ENCODE results near the gene SMYD2. TPM values are rescaled to one million over a fixed set of nuclear protein-coding genes. Genes with fewer than 3 reads are reported as not detected.

SMYD2 gene
- total RNA-seq, 1 experiment from 2014 or later, result 27.2 TPM

DNA sequence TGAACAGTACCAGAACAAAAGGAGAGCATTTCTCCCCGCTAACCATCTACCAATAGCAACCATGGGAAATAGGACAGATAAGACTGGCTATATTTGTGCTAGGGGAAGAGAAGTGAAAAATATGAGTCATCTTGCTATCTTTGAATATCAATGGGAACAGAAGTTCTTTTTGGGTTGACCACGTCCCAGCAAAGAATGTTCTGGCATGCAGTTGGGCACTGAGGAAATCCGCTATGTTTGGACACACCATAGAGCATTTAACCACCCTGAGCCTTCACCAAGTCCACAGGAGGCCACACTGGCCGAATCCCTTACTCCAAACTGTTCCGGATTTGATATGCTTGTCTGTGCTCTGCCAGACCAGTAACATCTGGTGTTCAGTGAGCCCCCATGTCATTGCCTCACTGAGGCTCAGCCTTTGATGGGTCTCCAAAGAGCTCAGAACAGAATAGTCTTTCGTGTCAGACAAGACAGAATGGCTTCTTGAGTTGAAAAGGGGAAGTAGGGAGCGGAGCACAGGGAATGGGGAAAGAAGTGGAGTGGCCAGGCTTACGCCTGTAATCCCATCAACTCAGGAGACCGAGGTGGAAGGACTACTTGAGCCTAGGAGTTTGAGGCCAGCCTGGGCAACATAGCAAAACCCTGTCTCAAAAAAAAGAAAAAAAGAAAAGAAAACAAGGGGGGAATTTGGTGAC lies 81.4 kb downstream of the SMYD2 start:
- Histone ChIP-seq H3K9me2 (ENCODE audit: insufficient read depth) (no peaks in the 10 kb centered on the region), H3K36me3 (ENCODE audit: control insufficient read depth in 1 of 2, insufficient read depth in 2 of 2, low read length in 2 of 2) (peaks cover 5 to 9% of the 10 kb centered on the region in 2 experiments; a peak in 2 of 4 replicates), H4K20me1 (ENCODE audit: insufficient read depth) (0 out of 2 replicates have a peak, but pooled peaks cover 3% of the 10 kb centered on the region), H3K9ac (ENCODE audit: low read length) (no peak overlapping the region), H3K27ac (ENCODE audit: low read depth, low read length) (no peak overlapping the region), H3K4me1 (ENCODE audit: control insufficient read depth in 1 of 2, insufficient read depth in 2 of 2, low read length in 2 of 2) (no peaks in the 10 kb centered on the region), H3K4me3 (replicated peaks in 1 of 2; ENCODE audit: low read depth in 1 of 2, low read length in 2 of 2) (no peak overlapping the region), H3K79me2 (ENCODE audit: insufficient read depth, low read length) (no peaks in the 10 kb centered on the region), H3K9me3 (ENCODE audit: control insufficient read depth in 1 of 2, insufficient read depth in 1 of 2, low read depth in 1 of 2, low read length in 2 of 2) (no peaks in the 10 kb centered on the region), H2AFZ (ENCODE audit: low read depth, low read length, poor library complexity, severe bottlenecking) (no peak overlapping the region), H3K4me2 (ENCODE audit: low read length) (no peak overlapping the region), H3K27me3 (ENCODE audit: insufficient read depth, low read length) (no peaks in the 10 kb centered on the region)
- no peak for TF ChIP-seq RAD21 (IDR thresholded peaks at IDR 0.05; ENCODE audit: low read depth)
- no peak for TF ChIP-seq EGR1 (IDR thresholded peaks at IDR 0.05; ENCODE audit: low read depth)
- TF ChIP-seq, protein P1, sequence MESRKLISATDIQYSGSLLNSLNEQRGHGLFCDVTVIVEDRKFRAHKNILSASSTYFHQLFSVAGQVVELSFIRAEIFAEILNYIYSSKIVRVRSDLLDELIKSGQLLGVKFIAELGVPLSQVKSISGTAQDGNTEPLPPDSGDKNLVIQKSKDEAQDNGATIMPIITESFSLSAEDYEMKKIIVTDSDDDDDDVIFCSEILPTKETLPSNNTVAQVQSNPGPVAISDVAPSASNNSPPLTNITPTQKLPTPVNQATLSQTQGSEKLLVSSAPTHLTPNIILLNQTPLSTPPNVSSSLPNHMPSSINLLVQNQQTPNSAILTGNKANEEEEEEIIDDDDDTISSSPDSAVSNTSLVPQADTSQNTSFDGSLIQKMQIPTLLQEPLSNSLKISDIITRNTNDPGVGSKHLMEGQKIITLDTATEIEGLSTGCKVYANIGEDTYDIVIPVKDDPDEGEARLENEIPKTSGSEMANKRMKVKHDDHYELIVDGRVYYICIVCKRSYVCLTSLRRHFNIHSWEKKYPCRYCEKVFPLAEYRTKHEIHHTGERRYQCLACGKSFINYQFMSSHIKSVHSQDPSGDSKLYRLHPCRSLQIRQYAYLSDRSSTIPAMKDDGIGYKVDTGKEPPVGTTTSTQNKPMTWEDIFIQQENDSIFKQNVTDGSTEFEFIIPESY (IDR thresholded peaks at IDR 0.05; ENCODE audit: extremely low read depth, insufficient replicate concordance, low read length), result no peak
- no peak for TF ChIP-seq POLR2AphosphoS5 (IDR thresholded peaks at IDR 0.05; ENCODE audit: low read depth, low read length)
- no peak for TF ChIP-seq SP1 (IDR thresholded peaks at IDR 0.05; ENCODE audit: low read depth)
- TF ChIP-seq, protein P2, sequence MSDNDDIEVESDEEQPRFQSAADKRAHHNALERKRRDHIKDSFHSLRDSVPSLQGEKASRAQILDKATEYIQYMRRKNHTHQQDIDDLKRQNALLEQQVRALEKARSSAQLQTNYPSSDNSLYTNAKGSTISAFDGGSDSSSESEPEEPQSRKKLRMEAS (IDR thresholded peaks at IDR 0.05), result no peak
- TF ChIP-seq FOSL1 (IDR thresholded peaks at IDR 0.05; ENCODE audit: low read depth), result no peak
- TF ChIP-seq, protein P3, sequence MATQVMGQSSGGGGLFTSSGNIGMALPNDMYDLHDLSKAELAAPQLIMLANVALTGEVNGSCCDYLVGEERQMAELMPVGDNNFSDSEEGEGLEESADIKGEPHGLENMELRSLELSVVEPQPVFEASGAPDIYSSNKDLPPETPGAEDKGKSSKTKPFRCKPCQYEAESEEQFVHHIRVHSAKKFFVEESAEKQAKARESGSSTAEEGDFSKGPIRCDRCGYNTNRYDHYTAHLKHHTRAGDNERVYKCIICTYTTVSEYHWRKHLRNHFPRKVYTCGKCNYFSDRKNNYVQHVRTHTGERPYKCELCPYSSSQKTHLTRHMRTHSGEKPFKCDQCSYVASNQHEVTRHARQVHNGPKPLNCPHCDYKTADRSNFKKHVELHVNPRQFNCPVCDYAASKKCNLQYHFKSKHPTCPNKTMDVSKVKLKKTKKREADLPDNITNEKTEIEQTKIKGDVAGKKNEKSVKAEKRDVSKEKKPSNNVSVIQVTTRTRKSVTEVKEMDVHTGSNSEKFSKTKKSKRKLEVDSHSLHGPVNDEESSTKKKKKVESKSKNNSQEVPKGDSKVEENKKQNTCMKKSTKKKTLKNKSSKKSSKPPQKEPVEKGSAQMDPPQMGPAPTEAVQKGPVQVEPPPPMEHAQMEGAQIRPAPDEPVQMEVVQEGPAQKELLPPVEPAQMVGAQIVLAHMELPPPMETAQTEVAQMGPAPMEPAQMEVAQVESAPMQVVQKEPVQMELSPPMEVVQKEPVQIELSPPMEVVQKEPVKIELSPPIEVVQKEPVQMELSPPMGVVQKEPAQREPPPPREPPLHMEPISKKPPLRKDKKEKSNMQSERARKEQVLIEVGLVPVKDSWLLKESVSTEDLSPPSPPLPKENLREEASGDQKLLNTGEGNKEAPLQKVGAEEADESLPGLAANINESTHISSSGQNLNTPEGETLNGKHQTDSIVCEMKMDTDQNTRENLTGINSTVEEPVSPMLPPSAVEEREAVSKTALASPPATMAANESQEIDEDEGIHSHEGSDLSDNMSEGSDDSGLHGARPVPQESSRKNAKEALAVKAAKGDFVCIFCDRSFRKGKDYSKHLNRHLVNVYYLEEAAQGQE (IDR thresholded peaks at IDR 0.05; ENCODE audit: low read depth), result no peak
- no peak for TF ChIP-seq CEBPB (IDR thresholded peaks at IDR 0.05; ENCODE audit: low read depth)
- TF ChIP-seq, protein P4, sequence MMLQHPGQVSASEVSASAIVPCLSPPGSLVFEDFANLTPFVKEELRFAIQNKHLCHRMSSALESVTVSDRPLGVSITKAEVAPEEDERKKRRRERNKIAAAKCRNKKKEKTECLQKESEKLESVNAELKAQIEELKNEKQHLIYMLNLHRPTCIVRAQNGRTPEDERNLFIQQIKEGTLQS (IDR thresholded peaks at IDR 0.05), result no peak
- TF ChIP-seq ZNF274 (IDR thresholded peaks at IDR 0.05; ENCODE audit: low read depth, low read length), result no peak
- no peak for TF ChIP-seq EZH2 (IDR thresholded peaks at IDR 0.05)
- TF ChIP-seq CBX3 (IDR thresholded peaks at IDR 0.05; ENCODE audit: low read depth), result no peak
- TF ChIP-seq POLR2A (IDR thresholded peaks at IDR 0.05; ENCODE audit: borderline replicate concordance, extremely low read depth, insufficient read depth, insufficient read length), result no peak
- no peak for TF ChIP-seq TCF7L2 (IDR thresholded peaks at IDR 0.05; ENCODE audit: borderline replicate concordance, extremely low read depth, insufficient read depth, insufficient read length)
- no peak for TF ChIP-seq YY1 (IDR thresholded peaks at IDR 0.05; ENCODE audit: extremely low read depth, insufficient replicate concordance, low read depth, low read length)
- no TSS peak for BruUV-seq (replicated peaks)
- no peak for DNase-seq (ENCODE audit: low read depth, low spot score)
- intact Hi-C loops (cut with micrococcal nuclease), result no loop called here
- ATAC-seq, result no peak
- ChIA-PET RAD21 (ENCODE audit: low non-redundant PET in 1 of 2, low total read pairs in 2 of 2, uncharacterized antibody in 2 of 2, unreplicated experiment in 2 of 2) (no interaction called here), POLR2A (no interaction called here), CTCF (interaction anchor here (0.6 to 1.1 kb wide), 2 partner anchors 223 to 1128 kb away, joined by 3 read pairs; no protein-coding TSS in a partner anchor)
